GM18870 (cell line): Measurements from ENCODE around the gene NEGR1.

ENCODE experiments used
- ATAC-seq: cut with Tn5 transposase; IDR thresholded peaks from one replicate; pipeline ENCODE4 v1.9.1; 2021; ENCODE audit warnings: moderate library complexity; ENCODE audit not compliant: unreplicated experiment

NEGR1 gene

DNA sequence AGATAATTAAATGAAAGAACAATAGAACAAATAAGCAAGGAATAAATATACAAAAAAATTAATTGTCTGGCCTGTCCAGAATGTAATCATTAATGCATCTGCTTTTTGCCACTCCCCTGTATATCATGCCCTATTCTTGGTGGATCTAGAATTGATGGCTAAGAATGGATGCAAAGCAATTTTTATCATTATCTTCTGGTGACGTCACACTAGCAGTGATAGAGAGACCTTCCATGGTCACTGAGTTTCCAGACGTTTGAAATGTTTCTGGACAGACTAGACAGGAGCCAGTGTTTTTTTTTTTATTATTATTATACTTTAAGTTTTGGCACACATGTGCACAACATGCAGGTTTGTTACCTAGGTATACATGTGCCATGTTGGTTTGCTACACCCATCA, 563.0 kb downstream of the NEGR1 start:
- ATAC-seq = no peak

DNA sequence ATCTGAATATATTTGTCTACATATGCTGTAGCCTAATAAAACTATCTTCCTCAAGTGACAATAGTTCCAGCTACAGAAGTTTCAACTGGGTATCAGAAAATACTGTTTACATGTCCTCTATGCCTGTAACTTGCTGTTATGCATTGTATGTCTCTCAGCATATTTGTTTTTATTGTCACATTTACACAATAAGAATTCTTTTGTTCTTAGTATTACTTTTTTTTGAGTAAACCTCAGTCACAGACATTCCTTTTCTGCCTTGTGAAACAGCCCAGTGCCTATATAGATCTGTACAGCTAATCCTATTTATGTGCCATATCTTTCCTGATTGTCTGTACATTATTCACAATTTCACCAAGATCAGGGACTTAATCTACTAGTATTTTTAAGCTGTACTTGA, 565.2 kb downstream of the NEGR1 start:
- no peak for ATAC-seq

DNA sequence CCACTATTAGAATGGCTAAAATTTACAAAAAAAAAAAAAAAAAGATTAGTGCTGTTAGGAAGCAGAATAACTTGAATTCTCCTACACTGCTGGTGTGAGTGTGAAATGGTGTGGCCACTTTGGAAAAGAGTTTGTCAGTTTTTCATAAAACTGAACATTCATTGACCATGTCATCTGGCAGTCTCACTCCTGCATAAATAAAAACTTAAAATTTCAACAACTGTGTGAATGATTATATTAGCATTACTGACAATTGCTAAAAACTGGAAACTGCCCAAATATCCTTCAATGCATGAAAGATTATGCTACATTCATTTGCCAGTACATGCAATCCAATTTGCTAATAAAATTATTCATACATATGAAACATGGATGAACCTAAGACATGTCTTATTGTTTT, 570.9 kb downstream of the NEGR1 start:
- no peak for ATAC-seq

DNA sequence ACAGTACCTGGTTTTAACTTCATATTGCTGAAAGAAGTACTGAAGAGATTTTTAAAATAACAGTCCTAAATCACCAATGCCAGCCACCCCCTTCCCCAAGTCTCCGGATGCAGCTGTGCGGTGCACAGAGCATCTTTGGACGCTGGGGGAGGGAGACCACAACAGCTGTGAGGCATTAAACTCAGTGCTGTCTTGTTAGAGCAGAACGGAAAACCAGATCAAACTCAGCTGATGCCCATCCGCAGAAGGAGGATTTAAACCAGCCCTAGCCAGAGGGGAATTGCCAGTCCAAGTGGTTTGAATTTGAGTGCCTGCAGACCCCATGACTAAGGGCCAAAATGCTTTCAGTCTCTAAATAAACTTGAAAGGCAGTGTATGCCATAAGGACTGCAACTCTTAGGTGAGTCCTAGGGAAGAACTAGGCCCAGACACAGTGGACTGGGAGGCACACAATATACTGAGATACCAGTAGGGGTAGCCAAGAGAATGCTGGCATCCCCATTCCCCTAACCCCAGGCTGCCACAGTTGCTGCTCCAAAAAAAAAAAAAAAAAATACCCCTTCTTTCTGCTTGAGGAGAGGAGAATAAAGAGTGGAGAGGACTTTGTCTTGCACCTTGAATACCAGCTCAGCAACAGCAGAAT, 576.2 kb downstream of the NEGR1 start:
- ATAC-seq = no peak

DNA sequence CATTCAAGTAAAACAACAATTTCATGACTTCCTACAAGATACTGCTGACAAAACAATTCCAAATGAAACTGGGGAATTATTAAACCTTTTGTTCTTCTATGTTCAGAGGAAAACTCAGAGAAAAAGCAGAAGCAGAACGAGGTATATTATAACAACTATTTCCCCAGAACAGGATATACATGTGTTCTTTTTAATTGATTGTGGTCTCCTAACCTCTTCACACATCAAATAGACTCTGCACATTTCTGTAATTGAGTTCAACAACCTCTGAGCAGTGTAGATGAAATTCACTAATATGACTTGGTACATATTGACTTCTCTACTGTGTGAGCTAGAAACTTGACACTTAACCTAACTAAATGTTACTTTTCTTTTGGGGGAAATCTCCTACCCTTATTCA, 584.2 kb downstream of the NEGR1 start:
- ATAC-seq = no peak

DNA sequence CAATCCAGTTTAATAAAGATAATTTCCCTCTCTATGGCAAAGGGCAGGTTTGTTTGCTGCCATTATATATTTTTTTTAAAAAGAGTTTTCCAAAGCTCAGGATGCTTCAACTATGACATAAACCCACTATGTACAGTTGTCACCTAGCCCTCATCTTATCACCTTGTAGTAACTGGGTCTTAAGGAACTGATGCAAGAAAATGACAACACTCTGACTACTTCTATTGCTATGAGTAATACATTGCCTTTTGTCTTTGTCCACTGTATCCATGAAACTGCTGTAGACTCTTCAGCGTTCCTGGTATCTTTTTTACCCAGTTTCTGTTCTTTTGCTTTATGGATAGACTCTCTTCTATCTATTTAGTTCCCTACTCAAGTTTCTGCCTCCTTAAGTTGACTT, 586.5 kb downstream of the NEGR1 start:
- ATAC-seq = no peak

DNA sequence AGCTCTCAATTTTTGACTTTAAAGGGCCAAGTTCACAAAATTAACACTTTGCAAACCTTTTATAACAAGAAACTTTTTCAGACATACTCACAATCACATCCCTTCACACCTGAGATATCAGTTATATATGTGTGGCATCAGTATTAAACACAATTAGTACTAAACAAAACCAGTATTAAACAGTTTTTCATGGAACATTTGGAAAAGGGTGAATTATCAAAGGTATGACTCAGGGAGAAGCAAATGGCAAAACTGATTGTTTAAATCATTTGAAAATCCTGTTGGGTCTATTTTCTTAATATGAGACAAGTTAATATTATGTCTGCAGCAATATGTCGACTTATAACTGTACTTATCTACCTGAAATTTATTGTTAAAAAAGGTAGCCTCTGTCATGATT, 587.3 kb downstream of the NEGR1 start:
- no peak for ATAC-seq

DNA sequence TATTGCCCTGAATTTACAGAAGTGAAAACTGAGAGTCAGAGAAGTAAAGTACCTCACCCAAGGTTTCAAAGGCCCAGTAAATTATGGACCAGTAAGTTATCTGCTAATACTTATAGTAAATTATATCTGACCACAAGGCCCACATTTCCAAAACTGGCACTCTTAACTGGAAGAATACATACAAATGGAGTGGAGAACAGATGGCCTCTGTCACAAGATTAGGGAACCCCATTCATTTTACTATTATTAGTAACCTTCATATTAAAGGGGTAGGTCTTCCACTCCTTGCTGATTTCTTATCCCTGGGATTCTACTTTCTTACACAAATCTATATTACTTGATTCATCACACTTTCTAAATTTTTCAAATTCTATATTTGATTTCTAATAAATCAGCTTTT, 588.8 kb downstream of the NEGR1 start:
- no peak for ATAC-seq

DNA sequence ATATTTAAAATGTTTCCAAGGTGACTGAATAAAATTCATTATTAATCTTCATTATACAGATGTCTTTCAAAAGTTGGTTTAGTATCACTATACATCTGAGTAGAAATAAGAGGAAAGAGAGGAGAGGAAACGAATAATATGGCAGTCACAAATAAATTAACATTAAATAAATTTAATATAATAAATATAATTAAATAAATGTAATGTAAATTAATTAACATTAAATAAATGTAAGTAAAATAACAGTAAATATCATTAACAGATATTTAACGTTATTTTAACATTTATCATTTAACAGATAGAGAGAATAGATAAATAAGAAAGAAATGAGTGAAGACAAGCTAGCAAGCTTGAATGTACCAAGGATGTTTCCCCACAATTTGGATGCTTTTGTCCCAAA, 592.7 kb downstream of the NEGR1 start:
- ATAC-seq = no peak

DNA sequence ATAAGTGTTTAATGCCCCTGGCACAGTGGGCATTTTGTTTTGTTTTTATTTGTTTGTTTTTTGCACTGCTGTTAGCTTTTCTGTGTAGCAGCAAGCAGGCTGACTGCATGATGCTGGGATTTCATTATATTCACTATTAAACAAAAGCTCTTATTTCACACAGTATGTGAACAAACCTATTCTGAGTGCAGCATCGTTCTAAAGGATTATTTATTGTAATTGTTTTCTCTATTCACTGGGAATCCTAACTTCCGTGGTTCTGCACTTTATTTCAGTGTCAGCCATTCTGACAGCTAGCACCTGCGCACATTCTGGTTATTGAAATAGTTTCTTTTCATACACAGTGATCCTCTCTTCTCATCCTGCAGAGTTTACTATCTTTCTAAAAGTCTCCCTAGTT, 595.0 kb downstream of the NEGR1 start:
- ATAC-seq = no peak

DNA sequence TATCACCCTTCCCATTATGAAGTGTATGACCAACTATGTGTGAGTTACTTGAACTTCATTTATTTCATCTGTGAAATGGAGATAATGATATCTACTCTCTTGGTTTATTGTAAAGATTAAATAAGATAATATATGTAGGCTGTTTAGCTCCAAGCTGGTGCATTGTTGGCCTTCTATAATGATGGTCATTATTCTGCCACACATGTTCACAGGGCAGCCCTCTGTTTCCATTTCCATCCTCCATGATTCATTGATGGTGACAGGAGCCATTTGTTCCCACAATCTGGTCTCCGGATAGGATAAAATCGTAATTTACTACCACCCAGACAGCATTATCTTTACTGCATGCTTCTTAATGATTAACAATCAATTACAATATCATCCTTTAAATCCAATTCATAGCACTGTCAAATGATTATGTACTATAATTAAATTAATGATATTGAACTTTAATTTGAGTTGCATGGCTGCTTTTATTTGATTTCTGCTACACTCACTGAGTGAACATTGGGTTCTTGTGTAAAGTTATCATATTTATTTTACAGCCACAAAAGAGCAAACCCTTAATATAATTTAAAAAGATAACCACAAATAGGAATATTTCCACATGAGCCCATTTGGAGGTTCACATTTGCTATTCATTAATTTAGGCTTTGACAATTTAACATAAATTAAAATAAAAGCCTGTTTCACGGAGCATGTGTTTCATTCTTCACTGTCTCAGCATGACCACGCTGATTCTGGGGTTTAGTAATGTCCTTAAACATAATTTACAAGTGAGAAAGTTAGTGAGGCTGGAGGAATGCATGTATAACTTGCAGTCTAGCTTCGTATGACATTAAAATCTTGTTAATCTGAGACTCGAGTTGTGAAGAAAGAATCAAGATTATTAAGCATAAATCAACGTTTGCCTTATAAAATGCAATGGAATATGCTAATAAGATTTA, 605.1 kb downstream of the NEGR1 start:
- no peak for ATAC-seq

DNA sequence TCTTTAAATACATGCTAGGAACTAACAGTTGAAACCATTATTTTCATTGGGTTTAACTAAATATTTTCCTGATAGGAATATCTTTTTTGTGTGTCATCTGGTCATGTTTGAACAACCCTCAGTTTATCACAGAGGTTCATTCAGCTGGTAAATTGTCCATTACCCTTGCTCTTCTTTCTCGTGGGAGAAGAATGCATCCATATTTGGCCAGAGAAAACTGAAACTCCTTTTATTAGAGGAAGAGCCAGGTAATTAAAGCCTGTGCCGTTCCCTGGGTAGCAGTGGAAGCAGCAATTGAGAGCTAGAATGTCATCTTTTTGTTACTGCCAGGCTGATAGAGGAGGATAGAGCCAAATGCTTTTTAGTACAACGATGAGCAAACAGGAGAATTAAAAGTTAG, 614.3 kb downstream of the NEGR1 start:
- ATAC-seq = no peak

DNA sequence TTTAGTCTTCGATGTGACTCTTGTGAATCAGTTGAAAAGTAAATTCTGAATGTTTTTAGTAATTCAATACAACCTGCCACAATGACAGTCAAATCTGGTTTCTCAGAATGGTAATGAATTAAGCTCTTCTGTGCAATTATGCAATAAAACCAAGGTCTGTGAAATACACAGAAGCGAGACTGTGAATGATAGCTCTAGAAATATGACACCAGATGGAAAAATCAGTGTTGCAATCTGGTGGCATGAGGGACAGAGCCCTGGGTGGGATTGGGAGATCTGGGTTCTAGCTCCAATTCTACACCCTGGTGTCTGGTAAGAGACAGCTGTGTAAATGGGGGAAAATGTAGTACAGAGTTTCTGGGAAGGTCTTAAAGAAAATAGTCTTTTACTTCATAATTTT, 615.1 kb downstream of the NEGR1 start:
- ATAC-seq = no peak

DNA sequence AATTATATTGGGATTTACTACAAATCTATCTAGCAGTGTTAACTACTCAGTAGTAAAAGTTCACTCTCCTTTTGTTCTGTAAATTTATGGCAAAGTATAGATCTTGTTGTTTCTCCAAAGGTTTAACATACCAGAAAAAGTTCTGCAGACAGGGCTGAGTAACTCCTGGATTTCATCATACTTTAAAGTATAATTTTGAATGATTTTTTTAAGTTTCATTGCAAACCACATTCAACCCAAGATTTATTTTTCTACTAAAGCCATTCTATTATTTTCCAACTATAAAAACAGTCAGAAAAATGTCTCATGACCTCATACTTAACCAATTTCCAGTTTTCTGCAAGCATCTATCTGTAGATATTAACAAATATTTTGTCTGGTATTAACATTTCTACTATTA, 615.7 kb downstream of the NEGR1 start:
- ATAC-seq = no peak

DNA sequence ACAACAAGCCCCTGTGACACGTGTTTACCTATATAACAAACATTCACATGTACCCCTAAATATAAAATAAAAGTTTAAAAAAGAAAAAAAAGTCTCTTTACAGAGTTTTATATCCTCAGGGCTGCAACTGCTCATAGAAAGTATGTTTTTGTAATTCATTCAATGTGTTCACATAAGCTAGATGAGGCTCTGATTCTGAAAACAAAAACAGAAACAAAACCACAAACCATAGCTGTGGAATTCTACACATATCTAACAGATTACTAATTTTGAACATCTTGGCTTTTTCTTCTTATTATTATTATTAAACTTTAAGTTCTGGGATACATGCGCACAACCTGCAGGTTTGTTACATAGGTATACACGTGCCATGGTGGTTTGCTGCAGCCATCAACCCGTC, 621.9 kb downstream of the NEGR1 start:
- ATAC-seq = no peak

DNA sequence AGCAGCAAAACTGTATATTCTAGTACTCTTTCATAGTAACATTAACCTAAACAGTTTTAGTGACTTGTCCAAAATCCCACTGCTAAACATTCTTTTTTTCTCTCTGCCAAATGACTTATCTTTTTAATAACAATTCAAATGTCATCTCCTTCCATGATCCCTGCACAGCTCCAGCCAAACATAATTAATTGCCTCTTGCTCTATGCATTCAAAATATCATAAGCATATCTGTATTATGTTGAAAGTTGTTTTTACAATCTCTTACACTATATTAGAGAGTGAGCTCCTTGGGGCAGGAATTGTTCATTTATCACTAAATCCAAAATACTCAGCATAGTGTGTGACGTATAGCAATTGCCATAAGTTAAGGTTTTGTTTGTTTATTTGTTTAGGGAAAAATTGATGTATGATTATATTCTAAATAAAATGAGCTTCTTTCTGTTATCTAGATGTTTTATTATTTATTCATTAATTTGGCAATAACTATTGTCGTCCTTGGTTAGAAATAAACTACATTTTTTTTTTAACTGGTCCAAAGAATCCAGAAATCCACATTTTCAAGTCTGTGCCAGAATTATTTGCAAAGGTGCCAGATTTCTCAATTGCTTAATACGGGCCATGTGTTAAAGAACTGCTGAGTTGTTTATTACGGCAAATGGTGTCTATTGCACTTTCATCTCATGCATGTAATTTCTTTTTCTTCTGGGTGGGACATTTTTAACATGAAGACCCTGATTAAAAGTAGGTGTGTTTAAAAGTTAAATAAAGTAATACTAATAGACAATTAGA, 624.3 kb downstream of the NEGR1 start:
- ATAC-seq = no peak

DNA sequence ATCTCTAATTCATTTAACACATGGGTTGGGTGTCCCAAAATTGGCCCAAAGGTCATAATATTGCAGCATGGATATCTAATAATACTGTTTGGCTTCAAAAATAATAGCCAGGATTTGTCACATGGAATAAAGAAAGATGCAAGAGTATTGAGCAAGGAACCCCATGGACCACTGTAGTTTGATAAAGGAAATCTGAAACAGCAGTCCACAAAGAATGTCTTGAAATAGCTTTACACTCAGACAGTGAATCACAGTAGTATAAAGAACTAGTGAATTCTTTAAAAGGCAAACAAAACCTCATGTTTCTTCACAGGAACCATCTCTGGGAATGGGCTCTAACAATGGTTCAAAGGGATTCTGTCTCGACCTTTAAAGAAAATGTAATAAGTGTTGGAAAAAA, 625.4 kb downstream of the NEGR1 start:
- ATAC-seq = no peak

DNA sequence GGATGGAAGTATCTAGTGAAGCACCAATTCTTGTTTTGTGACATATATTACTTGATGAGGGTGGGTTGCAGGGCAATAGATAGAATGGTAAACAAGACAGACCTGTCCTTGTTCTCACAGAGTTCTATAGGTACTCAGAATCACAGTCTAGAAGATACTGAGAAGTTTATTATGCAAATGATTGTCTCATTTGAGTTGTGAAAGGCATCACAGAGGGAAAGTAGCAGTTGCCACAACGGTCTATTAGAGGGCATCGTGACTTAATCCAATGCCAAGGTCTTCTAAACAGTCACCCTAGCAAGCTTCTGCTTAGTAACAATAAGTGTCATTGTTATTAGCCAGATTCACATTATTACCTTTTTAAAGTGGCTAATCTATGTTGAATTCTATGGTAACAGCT, 626.7 kb downstream of the NEGR1 start:
- ATAC-seq = no peak

DNA sequence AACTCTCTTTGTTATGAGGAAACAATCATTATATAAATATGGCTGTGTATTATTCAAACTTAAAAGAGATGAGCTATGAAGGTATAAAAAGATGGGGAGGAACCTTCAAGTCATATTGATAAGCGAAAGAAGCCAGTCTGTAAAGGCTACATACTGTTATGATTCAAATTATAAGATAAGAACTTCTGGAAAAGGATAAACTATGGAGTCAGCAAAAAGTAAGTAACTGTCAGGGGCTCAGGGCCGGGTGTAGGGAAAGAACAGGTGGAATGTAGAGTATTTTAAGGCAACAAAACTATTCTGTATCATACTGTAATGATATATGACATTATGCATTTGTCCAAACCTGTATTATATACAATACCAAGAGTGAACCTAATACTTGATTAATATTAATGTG, 628.4 kb downstream of the NEGR1 start:
- ATAC-seq = no peak

DNA sequence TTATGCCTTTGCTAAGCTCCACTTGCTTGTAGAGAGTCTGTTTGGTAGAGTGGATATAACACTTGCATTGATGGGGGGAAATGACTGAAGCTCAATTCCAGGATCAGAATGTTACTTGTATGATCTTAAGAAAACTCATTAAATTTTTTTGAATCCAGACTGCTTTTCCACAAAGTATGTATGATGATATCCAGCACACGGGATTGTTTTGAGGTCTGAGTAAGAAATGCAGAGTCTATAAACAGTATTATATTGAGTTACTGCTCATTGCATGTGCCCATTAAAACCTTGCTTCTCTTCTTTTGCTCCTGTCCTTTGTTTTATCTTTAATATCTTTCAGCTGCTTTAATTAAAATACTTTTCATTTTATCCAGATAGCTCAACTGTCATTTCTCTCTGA, 631.1 kb downstream of the NEGR1 start:
- ATAC-seq = no peak

DNA sequence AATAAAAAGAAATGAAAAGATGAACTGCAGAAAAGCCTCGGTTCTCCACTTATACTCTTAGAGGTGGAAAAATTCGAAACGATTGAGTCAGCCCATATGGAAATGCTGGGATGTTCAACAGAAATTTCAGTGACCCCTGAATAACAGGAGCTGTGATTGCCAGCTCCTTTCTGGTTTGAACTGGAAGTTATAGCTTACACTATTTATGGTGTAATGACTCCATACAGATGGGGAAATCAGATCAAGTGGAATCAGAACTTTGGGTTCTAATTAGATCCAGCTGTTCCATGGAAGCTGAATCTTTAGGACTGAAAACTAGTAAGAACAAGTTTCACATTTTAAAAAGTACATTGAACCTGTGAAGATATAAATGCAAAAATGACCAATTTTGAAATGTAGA, 632.2 kb downstream of the NEGR1 start:
- ATAC-seq = no peak

DNA sequence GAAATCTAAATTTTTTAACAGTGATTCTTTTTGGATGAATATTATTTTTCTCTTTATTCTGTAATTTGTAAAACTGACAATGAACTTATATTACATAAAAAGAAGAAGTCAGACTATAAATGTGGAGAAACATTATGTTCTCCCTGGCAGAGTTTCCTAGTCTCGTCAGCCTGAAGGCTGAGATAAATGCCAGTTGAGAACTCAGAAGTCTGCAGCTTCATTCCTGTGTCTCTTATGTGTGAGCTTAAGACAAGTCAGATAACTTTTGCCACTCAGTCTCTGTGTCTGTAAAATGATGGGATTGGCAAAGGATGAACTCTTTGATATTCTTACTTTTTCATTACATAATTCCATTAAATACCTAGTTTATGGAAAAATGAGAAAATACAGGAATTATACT, 632.7 kb downstream of the NEGR1 start:
- ATAC-seq = no peak
